CD4-positive, alpha-beta T cell treated with Interleukin-12 subunit alpha and Interleukin-12 subunit beta, for 1 hour (primary cell): ENCODE measurements around the gene CTNND2.
"Not testable (repeated sequence)": the region's sequence is repeated elsewhere in the genome, so short reads cannot be mapped to it uniquely, and the experiment has no call there.

Source experiments
- DNase-seq: peaks from one replicate; pipeline ENCODE4 v3.0.0-alpha.2; 2020

Gene CTNND2

DNA sequence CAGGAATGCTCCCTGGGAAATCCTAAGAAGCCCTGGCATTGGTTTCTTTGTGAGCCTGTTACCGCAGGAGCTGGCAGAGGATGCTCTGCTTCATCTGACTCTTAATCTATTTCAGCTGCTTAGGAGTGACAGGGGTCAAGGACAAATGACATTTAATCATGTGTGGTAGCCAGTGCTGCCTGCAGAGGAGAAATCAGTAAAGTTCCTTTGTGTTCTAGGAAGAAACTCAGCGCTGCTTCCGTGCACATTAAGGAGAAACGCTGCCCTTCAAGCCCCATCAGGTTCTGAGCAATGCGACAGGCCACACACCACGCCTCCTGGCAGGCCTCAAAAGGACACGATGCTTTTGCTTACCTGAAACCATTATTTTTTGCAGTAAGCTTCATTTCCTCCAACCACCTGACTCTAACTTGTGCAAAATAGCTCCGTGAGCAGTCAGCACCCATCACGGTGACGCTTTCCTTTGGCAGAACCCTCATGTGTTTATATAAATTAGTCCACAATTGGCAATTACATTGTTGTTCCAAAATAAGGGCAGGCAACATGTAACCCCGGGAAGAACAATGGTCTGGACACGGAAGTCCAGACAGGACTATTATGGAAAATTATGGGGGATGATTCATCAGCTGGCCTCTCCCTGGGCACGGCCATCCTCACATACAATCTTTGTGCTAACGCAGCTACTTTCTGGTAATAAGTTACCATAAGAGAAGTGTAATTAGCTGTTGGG lies 755.3 kb downstream of the CTNND2 start:
- no peak for DNase-seq

GRCh38 chr5:11146171-11146570 lies 758.1 kb downstream of the CTNND2 start:
- DNase-seq = no peak

GRCh38 chr5:11143456-11144267 lies 760.6 kb downstream of the CTNND2 start:
- DNase-seq = no peak

GRCh38 chr5:11139217-11139865 lies 764.9 kb downstream of the CTNND2 start:
- no peak for DNase-seq

- DNase-seq = no peak
Observed at GRCh38 chr5:11130131-11130530, 774.1 kb downstream of the CTNND2 start.

GRCh38 chr5:11128021-11128420 lies 776.2 kb downstream of the CTNND2 start:
- no peak for DNase-seq

DNA sequence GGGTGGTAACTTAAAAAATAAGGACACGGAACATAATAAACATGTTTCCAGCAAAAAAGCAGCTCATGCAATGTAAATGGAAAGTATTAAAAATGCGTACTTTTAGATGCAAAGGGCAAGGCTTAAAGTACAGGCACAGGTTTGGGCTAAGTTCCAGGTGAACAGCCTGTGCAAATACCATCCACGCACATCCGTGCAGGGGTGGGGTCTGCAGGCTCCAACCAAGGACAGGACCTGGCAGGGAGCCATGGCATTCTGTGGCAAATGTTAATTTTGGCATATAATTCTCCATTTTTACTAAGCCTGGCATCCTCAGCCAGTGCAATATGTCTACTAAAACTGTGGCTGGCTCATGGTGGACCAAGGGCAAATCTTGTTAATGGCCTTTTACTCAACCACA lies 777.4 kb downstream of the CTNND2 start:
- no peak for DNase-seq

GRCh38 chr5:11121885-11122284 lies 782.4 kb downstream of the CTNND2 start:
- DNase-seq = no peak

DNA sequence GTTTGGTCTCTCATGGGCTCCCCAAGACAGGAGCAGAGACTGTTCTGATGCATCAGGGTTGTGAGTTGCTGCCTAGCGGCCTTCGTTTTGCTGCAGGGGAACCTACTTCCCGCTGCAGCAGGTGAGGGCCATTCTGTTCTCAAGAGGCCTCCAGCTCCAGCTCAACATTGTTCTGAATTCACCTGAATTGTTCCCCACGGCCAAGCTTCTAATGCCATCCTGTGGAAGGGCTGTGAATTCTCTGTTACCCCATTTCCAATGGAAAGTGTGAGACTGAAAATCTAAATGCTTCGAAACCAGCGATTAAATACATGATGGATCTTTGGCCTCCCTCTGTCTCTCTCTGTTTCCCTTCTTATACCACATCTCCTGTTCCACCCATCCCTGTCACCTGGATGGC lies 794.1 kb downstream of the CTNND2 start:
- DNase-seq = no peak

- no peak for DNase-seq
Observed at GRCh38 chr5:11105696-11106095, 798.5 kb downstream of the CTNND2 start.

GRCh38 chr5:11104651-11105112 lies 799.6 kb downstream of the CTNND2 start:
- no peak for DNase-seq

DNA sequence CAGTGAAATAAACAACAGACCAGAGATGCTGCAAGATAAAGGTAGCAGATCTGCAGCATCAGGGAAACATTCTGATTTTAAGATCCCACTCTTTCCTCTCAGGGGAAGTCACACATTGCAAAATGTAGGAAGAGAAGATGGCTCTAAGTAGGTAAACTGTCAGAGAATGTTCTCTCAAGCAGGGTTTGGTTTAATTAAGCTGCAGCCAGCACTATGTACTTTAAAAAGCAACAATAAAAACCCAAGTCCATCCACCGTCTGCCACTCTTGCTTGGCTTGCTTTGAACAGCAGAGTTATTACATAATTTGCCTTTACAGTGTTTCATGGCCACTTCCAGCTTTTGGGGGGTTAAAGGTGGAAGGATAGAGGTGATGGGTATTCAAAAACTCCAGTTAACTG lies 800.0 kb downstream of the CTNND2 start:
- no peak for DNase-seq

DNA sequence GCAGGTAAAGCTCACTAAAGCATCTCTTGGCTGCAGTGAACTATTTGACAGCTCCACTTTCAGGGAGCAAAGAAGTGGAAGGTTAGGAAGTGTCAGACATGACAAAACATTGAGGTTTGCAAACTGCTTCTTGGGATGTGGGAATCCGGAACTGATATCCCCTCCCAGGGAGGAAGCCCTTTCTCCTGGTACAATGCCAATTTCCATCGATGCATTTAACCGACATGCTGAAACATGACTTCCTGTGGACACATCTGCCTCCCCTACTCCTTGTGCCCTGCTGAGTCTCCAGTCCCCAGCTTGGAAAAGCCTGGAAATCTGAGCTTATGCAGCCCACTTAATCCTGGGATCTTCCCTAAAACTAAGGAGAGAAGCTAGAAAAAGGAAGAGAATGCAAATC lies 820.1 kb downstream of the CTNND2 start:
- DNase-seq = no peak

DNA sequence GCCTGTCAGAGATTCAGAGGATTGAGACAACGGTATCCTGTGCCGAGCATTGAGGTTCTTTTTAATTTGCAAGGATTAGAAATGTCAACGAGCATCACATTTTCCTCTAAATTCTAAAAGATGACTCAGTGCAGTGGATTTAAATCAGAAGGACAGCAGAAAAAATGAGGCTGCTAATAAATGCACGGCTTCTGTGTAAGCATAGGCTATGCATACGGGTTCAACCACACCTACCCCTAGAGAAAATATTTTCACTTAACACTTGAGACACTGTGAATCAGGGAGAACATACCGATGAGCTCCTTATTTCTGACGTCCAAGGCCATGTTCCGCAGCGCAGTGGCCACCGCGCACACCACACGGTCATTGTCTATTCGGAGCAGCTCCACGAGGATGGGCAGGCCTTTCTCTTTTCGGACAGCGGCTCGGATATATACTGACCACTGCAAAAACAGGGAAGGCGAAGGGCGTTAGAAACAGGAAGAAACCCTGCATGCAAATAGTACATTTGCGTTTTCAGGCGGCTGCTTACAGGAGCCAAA lies 821.8 kb downstream of the CTNND2 start:
- DNase-seq = no peak

GRCh38 chr5:11076945-11077613 lies 827.2 kb downstream of the CTNND2 start:
- DNase-seq = no peak

DNA sequence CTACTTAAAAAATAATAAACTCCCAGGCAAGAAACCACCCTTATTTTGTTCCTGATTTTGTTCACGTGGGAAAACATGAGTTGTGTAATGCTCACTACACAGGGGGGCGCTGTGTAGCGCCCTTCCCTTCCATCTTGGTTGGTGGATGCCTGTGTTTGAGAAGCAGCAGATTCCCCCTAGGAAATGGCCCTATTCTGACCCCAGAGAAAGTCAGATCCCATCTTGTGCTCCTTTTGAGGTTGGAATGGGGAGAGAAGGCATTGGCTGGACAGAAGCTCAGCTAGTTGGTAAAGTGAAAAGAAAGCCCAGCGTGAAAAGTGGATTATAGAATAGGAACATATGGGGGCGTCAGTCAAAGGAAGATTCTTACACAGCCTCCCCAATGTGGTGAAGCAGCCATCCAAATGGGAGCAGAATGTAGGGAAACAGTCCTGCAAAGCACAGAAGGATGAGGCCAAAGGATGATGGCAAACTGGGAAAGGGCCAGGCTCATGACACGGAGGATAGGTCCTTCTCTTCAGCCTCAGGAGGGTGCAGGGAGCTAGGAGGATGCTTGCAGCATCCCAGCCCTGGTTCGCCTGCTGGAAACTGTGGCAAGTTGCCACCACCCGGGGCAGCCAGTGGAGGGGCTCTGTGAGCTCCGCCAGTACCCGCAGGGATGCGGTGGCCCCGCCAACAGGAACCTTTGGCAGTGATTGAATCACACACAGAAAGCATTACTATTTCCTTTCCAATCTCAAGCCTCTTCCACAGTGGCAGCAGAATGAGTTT lies 829.0 kb downstream of the CTNND2 start:
- no peak for DNase-seq

GRCh38 chr5:11072568-11072967 lies 831.7 kb downstream of the CTNND2 start:
- no peak for DNase-seq

DNA sequence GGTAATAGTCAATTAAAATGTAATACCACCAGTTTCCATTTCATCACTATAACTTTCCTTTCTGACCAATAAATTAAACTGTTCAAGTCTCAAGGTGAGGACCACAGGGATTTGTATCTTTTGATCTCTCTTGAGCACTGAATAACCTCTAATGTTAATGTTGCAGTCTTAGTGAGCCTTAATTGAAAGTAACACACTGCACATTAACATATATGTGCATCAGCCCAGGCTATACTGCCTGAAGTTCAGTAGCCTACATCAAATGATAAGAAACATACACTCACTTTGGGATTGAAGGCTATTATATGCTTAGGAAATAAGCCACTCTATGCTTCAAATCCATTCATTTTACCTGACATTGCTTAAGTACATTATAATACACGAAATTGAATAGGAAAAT lies 832.2 kb downstream of the CTNND2 start:
- no peak for DNase-seq

DNA sequence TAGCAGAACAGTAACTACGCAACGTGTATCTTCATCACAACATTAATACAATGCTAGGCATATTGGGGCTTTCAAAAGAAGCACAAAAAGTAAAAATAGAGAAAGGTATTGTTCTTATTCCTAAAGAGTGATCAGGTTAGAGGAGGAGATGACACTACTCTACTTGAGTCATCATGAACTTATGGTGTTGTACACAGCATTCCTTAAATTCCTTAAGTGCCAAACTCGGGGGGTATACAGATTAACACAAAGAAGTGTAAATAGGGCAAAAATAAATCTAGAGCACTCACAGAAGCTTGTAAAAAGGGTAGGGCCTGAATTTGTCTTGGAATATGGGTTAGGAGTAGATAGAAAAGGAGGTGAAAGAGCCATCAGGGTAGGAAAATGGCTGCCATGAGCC lies 835.2 kb downstream of the CTNND2 start:
- DNase-seq = no peak

- DNase-seq = not testable (repeated sequence)
Observed at GRCh38 chr5:11065723-11066122, 838.5 kb downstream of the CTNND2 start.

- no peak for DNase-seq
Observed at GRCh38 chr5:11064763-11065450, 839.3 kb downstream of the CTNND2 start.
